Coronary artery (tissue), 2 donors: Measurements from ENCODE around the gene PALS1.

ENCODE experiments used
- DNase-seq: peaks from one replicate; pipeline ENCODE4 v3.0.0-alpha.2; 2017; ENCODE audit warnings: low spot score
- H3K27ac ChIP-seq, 2 donors: fragments of 200-600 bp; sonication (generic); one replicate each; pipeline ENCODE4 v1.5.1; 2016 to 2019
- H3K4me3 ChIP-seq: fragments of 200-600 bp; sonication (generic); 2 replicates; pipeline ENCODE4 v1.5.1; 2016; ENCODE audit warnings: mild to moderate bottlenecking, moderate library complexity
- CTCF ChIP-seq: fragments of 200-600 bp; sonication (generic); IDR thresholded peaks from one replicate; pipeline ENCODE4 v1.5.1; 2019; ENCODE audit warnings: antibody characterized with exemption

The PALS1 gene

GRCh38 chr14:67221248-67221981, 19.8 kb upstream of the PALS1 start:
- Histone ChIP-seq H3K27ac (no peak overlapping the region), H3K4me3 (no peak overlapping the region)
- DNase-seq = no peak
- TF ChIP-seq CTCF = no peak

DNA sequence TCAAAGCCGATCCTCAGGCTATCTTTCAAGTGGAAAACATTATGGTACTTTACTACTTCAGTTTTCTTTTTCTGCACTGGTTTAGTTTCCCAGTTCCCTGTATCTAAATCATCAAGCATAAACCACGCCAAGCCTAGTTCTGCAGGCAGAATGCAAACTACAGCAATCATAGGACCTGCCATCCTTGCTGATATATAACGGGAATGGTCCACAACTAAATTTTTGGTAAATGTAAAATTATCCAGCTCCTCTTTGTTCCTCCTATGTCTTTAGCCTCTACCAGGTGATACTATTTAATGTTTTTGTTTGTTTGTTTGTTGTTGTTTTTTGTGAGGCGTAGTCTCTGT, 19.3 kb upstream of the PALS1 start:
- Histone ChIP-seq H3K4me3 (no peak overlapping the region), H3K27ac (no peak overlapping the region)
- TF ChIP-seq CTCF = no peak
- DNase-seq = no peak

GRCh38 chr14:67225523-67225922, 15.7 kb upstream of the PALS1 start:
- H3K4me3 ChIP-seq = no peak overlapping the region
- no peak overlapping the region for H3K27ac ChIP-seq
- no peak for DNase-seq
- no peak for TF ChIP-seq CTCF

- H3K4me3 ChIP-seq = no peak overlapping the region
- no peak overlapping the region for H3K27ac ChIP-seq
- DNase-seq = no peak
- TF ChIP-seq CTCF = no peak
Observed at GRCh38 chr14:67228325-67228984, 12.8 kb upstream of the PALS1 start.

DNA sequence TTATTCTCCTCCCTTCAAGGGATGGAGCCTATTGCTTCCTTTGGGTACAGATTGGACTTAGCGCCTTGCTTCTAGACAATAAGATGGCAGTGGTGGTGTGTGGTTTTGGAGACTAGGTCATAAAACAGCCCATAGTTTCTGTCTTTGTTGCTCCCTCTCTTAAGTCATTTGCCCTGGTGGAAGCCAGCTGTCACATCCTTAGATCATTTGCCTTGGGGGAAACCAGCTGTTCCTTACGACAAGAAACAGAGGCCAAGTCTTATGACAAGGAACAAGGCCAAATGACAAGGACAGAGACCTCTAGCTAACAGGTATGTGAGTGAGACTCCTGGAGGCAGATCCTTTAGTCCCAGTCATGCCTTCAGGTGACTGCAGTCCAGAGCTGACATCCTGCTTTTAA, 9.2 kb upstream of the PALS1 start:
- TF ChIP-seq CTCF = no peak
- Histone ChIP-seq H3K27ac (no peak overlapping the region), H3K4me3 (no peak overlapping the region)
- no peak for DNase-seq

GRCh38 chr14:67232621-67233020, 8.6 kb upstream of the PALS1 start:
- TF ChIP-seq CTCF = no peak
- no peak overlapping the region for H3K27ac ChIP-seq
- DNase-seq = no peak
- H3K4me3 ChIP-seq = no peak overlapping the region

DNA sequence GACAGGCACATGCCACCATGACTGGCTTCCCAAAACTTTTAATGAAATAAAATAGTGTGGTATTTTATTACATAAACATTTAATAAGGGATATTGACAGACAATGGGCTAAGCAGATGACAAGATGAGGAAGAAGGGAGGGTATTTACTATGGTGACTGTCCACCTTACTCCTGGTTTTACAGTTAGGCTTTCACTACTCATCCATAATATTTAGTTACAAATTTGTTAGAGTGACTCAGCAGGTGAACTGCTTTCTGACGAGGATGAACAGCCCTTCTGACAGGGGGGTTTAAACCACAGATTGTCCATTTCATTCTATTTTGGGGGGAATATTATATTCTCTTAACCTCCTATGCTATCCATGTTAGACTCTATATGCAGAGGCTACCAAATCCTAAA, 3.6 kb upstream of the PALS1 start:
- no peak for DNase-seq
- no peak for TF ChIP-seq CTCF
- Histone ChIP-seq H3K27ac (no peak overlapping the region), H3K4me3 (no peak overlapping the region)
